Fibroblast of lung (primary cell): Measurements from ENCODE around the gene KCNK5.

Experiments
- CTCF ChIP-seq, 2 donors: IDR thresholded peaks in 1 of 2; conservative IDR thresholded peaks in 1 of 2; 1 replicate in 1 of 2; 2 replicates in 1 of 2; pipeline ENCODE4 v1.5.1; 2011 to 2012; ENCODE audit warnings: low read length in 2 of 2, control low read depth in 1 of 2, inconsistent platforms in 1 of 2, low read depth in 1 of 2, mild to moderate bottlenecking in 1 of 2
- EZH2 ChIP-seq: IDR thresholded peaks from 2 replicates; pipeline ENCODE4 v1.5.1; 2012; ENCODE audit warnings: low read length, control low read depth, mild to moderate bottlenecking; ENCODE audit errors: missing control alignments

GRCh38 chr6:39198528-39198927, 30.7 kb downstream of the KCNK5 start:
- no peak for TF ChIP-seq CTCF (conservative IDR thresholded peaks at IDR 0.05 in 1 of 2, IDR thresholded peaks at IDR 0.05 in 1 of 2; ENCODE audit: low read depth in 1 of 2, low read length in 2 of 2)
- no peak for TF ChIP-seq EZH2
